GM18502 (cell line): ENCODE results near the gene ZNF670.
"Not testable (repeated sequence)": the region's sequence is repeated elsewhere in the genome, so short reads cannot be mapped to it uniquely, and the experiment has no call there.

Experiments used
- ATAC-seq: cut with Tn5 transposase; IDR thresholded peaks from one replicate; pipeline ENCODE4 v1.9.1; 2021; ENCODE audit warnings: mild to moderate bottlenecking; ENCODE audit not compliant: unreplicated experiment, poor library complexity

ZNF670 gene

DNA sequence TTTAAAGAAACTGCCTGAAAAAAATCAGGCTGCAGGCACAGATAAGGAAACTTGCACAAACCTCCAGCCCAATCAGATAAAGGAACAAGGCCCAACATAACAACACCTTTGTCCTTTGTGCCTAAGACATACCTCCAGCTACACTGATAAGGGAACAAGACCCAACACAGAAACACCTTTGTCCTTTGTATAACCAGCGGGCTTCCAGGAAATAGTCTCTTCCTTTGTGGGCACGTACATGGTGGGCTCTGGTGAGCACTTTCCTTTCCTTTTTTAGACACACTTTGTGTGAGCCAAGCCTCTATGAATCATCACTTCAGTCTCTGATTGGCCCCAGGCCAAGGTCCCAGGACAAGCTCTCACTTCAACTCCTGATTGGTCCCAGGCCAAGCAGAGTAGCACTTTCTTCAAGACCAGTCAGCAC lies 23.6 kb downstream of the ZNF670 start:
- ATAC-seq = no peak

DNA sequence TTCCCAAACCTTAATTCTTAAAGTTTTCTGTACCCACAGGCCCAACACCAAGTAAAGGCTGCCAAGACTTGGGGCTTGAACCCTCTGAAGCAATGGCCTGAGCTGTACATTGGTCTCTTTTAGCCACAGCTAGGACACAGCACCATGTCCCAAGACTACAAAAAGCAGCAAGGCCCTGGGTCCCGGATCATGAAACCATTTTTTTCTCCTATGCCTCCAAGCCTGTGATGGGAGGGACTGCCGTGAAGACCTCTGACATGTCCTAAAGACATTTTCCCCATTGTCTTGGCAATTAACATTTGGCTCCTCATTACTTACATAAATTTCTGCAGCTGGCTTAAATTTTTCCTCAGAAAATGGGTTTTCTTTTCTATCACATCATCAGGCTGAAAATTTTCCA lies 30.9 kb downstream of the ZNF670 start:
- ATAC-seq = no peak

DNA sequence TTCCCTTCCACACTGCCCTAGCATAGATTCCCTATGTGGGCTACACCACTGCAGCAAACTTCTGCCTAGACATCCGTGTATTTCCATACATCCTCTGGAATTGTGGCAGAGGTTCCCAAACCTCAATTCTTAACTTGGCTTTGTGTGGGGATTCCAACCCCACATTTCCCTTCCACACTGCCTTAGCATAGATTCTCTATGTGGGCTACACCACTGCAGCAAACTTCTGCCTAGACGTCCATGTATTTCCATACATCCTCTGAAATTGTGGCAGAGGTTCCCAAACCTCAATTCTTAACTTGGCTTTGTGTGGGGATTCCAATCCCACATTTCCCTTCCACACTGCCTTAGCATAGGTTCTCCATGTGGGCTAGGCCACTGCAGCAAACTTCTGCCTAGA lies 31.4 kb downstream of the ZNF670 start:
- ATAC-seq = no peak

DNA sequence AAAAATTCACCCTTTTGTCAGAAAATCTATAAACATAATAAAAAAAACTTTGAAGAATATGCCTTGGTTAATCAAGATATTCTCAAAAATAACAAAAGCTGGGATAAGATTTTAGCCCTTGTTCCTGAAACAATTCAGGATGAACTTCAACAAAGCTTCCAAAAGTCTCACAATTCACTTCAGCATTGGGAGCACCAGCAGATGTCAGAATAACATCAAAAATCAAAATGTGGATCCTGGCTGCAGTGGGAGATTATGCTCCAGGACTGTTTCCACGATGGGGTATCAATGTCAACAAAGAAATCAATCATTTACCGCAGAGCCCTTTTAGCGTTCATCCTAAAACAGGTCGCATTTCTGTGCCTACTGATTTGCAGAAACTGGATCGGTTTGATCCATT lies 35.2 kb downstream of the ZNF670 start:
- no peak for ATAC-seq

DNA sequence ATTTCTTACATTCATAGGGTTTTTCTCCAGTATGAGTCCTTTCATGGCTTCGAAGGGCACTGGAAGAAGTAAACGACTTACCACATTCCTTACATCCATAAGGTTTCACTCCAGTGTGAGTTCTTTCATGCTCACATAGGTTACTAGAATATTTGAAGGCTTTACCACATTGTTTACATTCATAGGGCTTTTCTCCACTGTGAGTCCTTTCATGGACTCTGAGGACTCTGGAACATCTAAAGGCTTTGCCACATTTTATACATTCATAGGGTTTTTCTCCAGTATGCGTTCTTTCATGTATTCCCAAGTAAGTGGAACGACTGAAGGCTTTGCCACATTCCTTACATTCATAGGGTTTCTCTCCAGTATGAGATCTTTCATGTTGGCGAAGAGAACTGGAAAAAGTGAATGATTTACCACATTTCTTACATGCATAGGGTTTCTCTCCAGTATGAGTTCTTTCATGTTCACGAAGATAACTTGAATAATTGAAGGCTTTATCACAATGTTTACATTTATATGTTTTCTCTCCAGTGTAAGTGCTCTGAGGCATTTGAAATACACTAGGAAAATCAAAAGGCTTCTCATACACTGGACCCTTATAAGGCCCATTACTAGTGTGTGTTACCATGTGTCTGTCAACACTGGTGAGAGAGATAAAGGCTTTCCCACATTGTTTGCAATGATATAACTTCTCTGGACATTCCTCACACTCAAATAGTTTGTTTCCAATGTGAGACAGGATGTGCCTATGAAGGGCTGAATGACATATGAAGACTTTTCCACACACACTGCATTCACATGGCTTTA lies 40.9 kb downstream of the ZNF670 start:
- no peak for ATAC-seq

DNA sequence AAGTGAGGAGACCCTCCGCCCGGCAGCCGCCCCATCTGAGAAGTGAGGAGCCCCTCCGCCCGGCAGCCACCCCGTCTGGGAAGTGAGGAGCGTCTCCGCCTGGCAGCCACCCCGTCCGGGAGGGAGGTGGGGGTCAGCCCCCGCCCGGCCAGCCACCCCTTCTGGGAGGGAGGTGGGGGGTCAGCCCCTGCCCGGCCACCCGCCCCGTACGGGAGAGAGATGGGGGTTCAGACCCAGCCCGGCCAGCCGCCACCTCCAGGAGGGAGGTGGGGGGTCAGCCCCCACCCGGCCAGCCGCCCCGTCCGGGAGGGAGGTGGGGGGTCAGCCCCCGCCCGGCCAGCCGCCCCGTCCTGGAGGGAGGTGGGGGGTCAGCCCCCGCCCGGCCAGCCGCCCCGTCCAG lies 46.3 kb downstream of the ZNF670 start:
- ATAC-seq = not testable (repeated sequence)
